ENCODE data around the gene MAN1C1. TPM values are rescaled to one million over a fixed set of nuclear protein-coding genes. Genes with fewer than 3 reads are reported as not detected.
A peak's percentile ranks its signal among the peaks of the same experiment; 100 is the strongest.

The MAN1C1 gene
- total and polyA plus RNA-seq, 7 donors = 0.69 to 32.1 (median 12.8) TPM

DNA sequence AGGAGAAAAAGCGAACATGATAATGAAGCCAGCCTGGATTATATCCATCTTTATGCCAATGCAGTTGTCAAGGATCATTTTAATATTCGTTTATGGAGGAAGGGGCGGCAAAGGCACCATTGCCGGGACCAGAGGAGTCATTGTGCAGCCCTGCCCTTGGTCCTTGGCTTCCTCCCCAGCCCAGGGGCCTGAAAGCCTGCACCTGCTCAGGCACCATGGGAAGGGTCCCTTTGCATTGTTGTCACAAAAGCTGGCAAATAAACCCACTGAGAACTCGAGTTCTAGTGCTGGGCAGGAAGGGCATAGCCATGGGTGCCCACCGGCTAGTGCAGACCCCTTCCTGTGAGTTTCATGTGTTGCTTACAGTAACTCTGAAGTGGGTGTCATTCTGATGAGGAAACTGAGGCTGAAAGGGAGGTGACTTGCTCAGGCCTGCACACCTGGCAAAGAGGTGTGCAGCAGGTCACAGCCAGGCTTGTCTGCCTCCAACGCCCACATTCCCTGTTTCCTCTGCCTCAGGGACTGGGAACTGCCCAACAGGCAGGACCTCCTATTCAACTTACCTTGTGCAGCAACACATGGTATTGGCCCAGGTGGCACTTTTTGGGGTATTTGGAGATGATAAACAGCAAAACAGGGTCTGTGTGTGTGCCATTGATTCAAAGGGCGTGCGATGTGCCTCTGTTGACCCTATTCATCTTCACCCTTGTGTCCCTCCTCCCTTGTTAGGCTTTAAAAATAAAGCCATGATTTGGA lies 84.6 kb downstream of the MAN1C1 start:
- WGBS, 2 donors = 89 to 91% methylated on average over 9 of the region's 9 CpGs
- intact Hi-C loops (cut with DNase I) = loop anchor here (5.0 kb wide), 1 partner anchor 96 kb away; no protein-coding TSS in a partner anchor
- no peak for TF ChIP-seq POLR2A (IDR thresholded peaks at IDR 0.05)
- TF ChIP-seq, protein P1, sequence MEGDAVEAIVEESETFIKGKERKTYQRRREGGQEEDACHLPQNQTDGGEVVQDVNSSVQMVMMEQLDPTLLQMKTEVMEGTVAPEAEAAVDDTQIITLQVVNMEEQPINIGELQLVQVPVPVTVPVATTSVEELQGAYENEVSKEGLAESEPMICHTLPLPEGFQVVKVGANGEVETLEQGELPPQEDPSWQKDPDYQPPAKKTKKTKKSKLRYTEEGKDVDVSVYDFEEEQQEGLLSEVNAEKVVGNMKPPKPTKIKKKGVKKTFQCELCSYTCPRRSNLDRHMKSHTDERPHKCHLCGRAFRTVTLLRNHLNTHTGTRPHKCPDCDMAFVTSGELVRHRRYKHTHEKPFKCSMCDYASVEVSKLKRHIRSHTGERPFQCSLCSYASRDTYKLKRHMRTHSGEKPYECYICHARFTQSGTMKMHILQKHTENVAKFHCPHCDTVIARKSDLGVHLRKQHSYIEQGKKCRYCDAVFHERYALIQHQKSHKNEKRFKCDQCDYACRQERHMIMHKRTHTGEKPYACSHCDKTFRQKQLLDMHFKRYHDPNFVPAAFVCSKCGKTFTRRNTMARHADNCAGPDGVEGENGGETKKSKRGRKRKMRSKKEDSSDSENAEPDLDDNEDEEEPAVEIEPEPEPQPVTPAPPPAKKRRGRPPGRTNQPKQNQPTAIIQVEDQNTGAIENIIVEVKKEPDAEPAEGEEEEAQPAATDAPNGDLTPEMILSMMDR (IDR thresholded peaks at IDR 0.05) = no peak
- no peak for TF ChIP-seq POLR2AphosphoS5 (IDR thresholded peaks at IDR 0.05)
- no peak for TF ChIP-seq EP300 (IDR thresholded peaks at IDR 0.05)
- Histone ChIP-seq H3K27ac (peak overlapping the region; percentile 81 to 89 (median 87)), H3K4me1 (peaks cover 0 to 97% (median 81%) of the 10 kb centered on the region in 4 donors), H3K27me3 (no peaks in the 10 kb centered on the region), H3K9me3 (no peaks in the 10 kb centered on the region), H3K36me3 (no peaks in the 10 kb centered on the region), H3K4me3 (no peak overlapping the region)
- peak; percentile 55 for DNase-seq

DNA sequence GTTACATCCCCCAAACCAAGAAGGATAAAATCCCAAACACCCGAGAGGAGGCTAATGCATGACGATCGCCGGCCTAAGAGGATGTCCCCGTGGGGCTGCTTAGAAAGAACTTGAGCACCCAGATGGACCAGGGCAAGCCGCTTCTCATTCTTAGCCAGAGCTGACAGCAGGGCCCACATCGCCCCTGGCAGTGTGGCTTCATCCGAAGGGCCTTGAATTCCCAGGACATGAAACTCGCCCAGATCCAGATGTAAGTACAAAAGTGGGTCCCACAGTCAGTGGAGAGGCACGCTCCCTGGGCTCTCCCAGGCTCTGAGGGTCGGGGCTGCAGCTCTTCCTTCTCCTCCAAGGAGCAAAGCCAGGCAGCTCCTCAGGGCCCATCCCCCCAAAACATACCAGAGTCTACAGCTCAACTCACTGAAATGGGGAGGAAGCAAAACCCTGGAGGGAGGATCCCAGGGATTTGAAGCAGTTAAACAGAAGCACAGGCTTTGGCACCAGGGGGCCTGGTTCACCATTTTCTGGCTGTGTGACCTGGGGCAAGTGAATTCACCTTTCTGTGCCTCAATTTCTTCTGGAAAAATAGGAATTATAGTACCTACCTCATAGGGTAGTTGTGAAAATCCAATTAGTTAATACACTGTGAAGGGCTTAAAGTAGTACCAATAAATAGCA lies 85.6 kb downstream of the MAN1C1 start:
- H3K27ac ChIP-seq = peak overlapping the region; percentile 81 to 89 (median 87)
- H3K4me3 ChIP-seq = no peak overlapping the region
- intact Hi-C loops (cut with DNase I) = loop anchor here (5.0 kb wide), 1 partner anchor 95 kb away; no protein-coding TSS in a partner anchor
- no peaks in the 10 kb centered on the region for H3K27me3 ChIP-seq
- WGBS, 2 donors = 89 to 93% methylated on average over 11 of the region's 11 CpGs
- no peak for TF ChIP-seq POLR2AphosphoS5 (IDR thresholded peaks at IDR 0.05)
- TF ChIP-seq POLR2A (IDR thresholded peaks at IDR 0.05) = no peak
- TF ChIP-seq, protein P1 (IDR thresholded peaks at IDR 0.05) = no peak
- no peak for TF ChIP-seq EP300 (IDR thresholded peaks at IDR 0.05)
- peak; percentile 61 for DNase-seq
- no peaks in the 10 kb centered on the region for H3K9me3 ChIP-seq
- peaks cover 0 to 89% (median 75%) of the 10 kb centered on the region in 4 donors for H3K4me1 ChIP-seq
- no peaks in the 10 kb centered on the region for H3K36me3 ChIP-seq

DNA sequence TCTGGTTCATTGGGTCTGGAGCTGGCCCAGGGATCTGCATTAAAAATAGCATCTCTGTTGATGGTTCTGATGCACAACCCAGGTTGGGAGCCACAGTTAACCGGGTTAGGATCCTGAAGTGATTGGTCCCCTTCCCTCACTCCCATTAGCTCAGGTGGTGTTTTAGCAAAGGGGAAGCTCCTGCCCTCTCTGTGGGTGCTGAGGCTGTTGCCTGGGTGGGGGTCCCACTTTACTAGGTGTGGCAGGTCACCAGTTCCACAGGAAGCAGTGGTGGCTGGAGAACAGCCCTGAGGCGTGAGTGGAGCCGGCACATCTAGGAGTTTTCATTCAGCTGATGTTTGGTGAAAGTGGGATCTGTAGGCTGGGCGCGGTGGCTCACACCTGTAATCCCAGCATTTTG lies 86.5 kb downstream of the MAN1C1 start:
- 94 to 96% methylated on average over 5 of the region's 5 CpGs for WGBS, 2 donors
- peak overlapping the region; percentile 81 to 89 (median 87) for H3K27ac ChIP-seq
- peaks cover 0 to 89% (median 73%) of the 10 kb centered on the region in 4 donors for H3K4me1 ChIP-seq
- TF ChIP-seq POLR2A (IDR thresholded peaks at IDR 0.05) = no peak
- no peak for TF ChIP-seq POLR2AphosphoS5 (IDR thresholded peaks at IDR 0.05)
- TF ChIP-seq, protein P1 (IDR thresholded peaks at IDR 0.05) = no peak
- no peak for TF ChIP-seq EP300 (IDR thresholded peaks at IDR 0.05)
- H3K4me3 ChIP-seq = no peak overlapping the region
- DNase-seq = peak; percentile 55
- H3K9me3 ChIP-seq = no peaks in the 10 kb centered on the region
- H3K27me3 ChIP-seq = no peaks in the 10 kb centered on the region
- intact Hi-C loops (cut with DNase I) = loop anchor here (5.0 kb wide), 1 partner anchor 94 kb away; no protein-coding TSS in a partner anchor
- no peaks in the 10 kb centered on the region for H3K36me3 ChIP-seq

DNA sequence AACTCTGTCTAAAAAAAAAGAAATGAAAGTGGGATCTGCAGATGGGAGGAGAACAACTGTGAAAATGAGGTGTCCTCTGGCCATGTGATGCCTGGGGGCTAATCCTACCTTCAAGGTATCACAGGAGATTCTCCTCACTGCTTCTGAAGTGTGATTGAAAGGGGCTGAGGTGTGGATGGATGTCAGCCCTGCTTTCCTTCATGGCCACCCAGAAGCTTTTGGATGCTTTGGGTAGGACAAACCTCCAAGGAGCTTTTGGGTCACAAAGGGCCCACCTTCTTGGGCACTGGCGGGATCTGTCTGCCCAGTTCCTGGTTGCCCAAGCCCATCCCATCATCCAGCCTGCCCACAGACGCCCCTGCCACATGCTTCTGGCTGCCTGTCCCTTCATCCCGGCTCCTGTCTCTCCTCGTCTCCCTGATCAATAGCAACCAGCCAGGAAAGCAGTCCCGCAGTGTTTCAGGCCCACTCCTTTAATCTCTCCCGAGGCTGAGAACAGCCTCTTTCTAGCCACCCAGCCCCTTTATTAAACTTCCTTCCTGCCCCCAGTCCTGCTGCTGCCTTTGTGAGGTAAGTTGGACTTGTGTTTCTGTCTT lies 87.2 kb downstream of the MAN1C1 start:
- 78 to 91% methylated on average over 6 of the region's 6 CpGs for WGBS, 2 donors
- intact Hi-C loops (cut with DNase I) = loop anchor here (5.0 kb wide), 1 partner anchor 94 kb away; no protein-coding TSS in a partner anchor
- H3K27ac ChIP-seq = peak overlapping the region in 2 of 4 donors; percentile 30 to 89

More for the DNA sequence above, 87.2 kb downstream of the MAN1C1 start:
- Histone ChIP-seq H3K36me3 (no peaks in the 10 kb centered on the region), H3K9me3 (no peaks in the 10 kb centered on the region), H3K4me1 (peaks cover 0 to 86% (median 71%) of the 10 kb centered on the region in 4 donors), H3K4me3 (no peak overlapping the region), H3K27me3 (no peaks in the 10 kb centered on the region)
- DNase-seq = peak; percentile 52
- no peak for TF ChIP-seq EP300 (IDR thresholded peaks at IDR 0.05)
- TF ChIP-seq POLR2AphosphoS5 (IDR thresholded peaks at IDR 0.05) = no peak
- TF ChIP-seq POLR2A (IDR thresholded peaks at IDR 0.05) = no peak
- TF ChIP-seq, protein P1 (IDR thresholded peaks at IDR 0.05) = no peak

All from sigmoid colon (tissue), 7 donors.